Upper lobe of left lung (tissue), 4 donors: ENCODE measurements around the gene CDT1.

ENCODE experiments used
- CTCF ChIP-seq, 6 experiments: fragments of 450-650 bp in 4 of 6; fragments of 200-600 bp in 2 of 6; sonication (generic) in 2 of 6; IDR thresholded peaks; one replicate each; pipeline ENCODE4 v1.5.1; 2016 to 2019; ENCODE audit warnings: antibody characterized with exemption in 6 of 6
- POLR2A ChIP-seq, 4 donors: fragments of 450-650 bp; IDR thresholded peaks; one replicate each; pipeline ENCODE4 v1.5.1; 2016 to 2017; ENCODE audit warnings: antibody characterized with exemption in 4 of 4, mild to moderate bottlenecking in 2 of 4
- POLR2AphosphoS5 ChIP-seq, 2 donors: sonication (generic); formaldehyde crosslinking; IDR thresholded peaks; one replicate each; pipeline ENCODE4 v1.5.1; 2017; ENCODE audit warnings: antibody characterized with exemption in 2 of 2

- no peak for TF ChIP-seq POLR2AphosphoS5 (IDR thresholded peaks at IDR 0.05)
- TF ChIP-seq POLR2A (IDR thresholded peaks at IDR 0.05) = no peak
- TF ChIP-seq CTCF (IDR thresholded peaks at IDR 0.05) = no peak
Observed at GRCh38 chr16:88800277-88800592, 3.4 kb upstream of the CDT1 start.
